ENCODE results near the gene EXT2. TPM values are rescaled to one million over a fixed set of nuclear protein-coding genes. Genes with fewer than 3 reads are reported as not detected.
A peak's percentile ranks its signal among the peaks of the same experiment; 100 is the strongest.

EXT2 gene
- total RNA-seq, 1 experiment from 2014 or later: 163 TPM

GRCh38 chr11:44243086-44243485 is 147.6 kb downstream of the EXT2 start:
- DNase-seq (ENCODE audit: low spot score): no peak

DNA sequence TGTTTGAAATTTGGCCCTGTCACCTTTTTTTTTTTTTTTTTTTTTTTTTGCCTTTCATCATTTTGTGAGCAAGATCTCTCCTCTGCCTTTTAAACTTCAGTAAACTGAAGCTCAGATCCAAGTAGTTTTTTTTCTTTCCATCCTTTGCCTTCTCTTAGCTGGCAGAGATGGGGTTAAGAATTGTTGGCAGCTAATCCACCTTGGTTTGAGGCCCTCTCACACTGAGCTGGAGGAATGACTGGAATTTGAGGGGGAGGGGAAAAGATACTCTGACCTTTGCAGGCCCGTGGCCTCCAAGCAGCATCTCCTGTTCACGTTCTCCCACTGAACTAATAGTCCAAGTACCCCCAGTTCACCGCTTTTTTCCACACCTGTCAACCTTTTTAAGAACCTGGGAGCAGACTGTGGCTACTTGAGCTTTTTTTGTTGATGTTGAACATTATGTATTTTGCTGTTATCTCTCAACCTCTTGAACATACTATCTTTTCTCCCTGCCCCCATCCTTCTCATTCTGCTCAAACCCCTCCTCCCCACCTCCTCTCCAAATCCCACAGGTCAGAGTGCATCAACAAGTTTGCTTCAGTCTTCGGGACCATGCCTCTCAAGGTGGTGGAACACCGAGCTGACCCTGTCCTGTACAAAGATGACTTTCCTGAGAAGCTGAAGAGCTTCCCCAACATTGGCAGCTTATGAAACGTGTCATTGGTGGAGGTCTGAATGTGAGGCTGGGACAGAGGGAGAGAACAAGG is 148.3 kb downstream of the EXT2 start:
- peak; percentile 66 for DNase-seq (ENCODE audit: low spot score)

GRCh38 chr11:44244639-44245310 is 149.3 kb downstream of the EXT2 start:
- no peak for DNase-seq (ENCODE audit: low spot score)

GRCh38 chr11:44246726-44247125 is 151.2 kb downstream of the EXT2 start:
- DNase-seq (ENCODE audit: low spot score): no peak

GRCh38 chr11:44247508-44247907 is 152.0 kb downstream of the EXT2 start:
- no peak for DNase-seq (ENCODE audit: low spot score)

GRCh38 chr11:44248109-44248508 is 152.6 kb downstream of the EXT2 start:
- no peak for DNase-seq (ENCODE audit: low spot score)

- no peak for DNase-seq (ENCODE audit: low spot score)
Measured at GRCh38 chr11:44250421-44250820, 154.9 kb downstream of the EXT2 start.

- no peak for DNase-seq (ENCODE audit: low spot score)
Measured at GRCh38 chr11:44252999-44253602, 157.6 kb downstream of the EXT2 start.

DNA sequence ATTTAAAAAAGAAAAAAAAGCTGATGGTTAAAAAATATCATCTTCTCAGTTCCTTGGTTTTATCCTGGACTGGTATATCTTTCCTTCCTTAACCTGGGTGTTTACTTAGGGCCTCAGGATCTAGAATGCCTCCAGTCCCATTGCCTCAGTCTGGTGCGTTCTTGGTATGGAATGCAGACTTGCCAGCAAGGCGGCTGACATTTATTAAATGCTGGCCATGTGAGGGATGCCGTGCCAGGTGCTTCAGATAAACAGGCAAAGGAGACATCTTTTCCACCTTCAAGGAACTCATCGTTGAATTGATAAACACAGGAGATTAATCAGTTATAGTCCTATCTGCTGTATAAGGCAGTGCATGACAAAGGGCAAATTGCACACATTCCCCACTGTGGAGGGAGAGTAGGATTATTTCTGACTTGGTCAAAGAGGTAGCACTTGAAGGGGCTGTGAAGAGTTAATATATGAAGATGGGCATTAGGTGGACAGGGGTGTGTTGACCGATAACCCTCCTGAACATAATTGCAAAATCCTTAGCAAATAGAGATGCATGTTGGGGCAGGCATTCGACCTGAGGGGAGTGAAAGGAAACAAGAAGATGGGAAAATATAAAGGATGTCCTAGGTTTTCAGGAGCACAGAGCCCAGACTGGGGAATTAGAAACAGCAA is 160.1 kb downstream of the EXT2 start:
- DNase-seq (ENCODE audit: low spot score): no peak

DNA sequence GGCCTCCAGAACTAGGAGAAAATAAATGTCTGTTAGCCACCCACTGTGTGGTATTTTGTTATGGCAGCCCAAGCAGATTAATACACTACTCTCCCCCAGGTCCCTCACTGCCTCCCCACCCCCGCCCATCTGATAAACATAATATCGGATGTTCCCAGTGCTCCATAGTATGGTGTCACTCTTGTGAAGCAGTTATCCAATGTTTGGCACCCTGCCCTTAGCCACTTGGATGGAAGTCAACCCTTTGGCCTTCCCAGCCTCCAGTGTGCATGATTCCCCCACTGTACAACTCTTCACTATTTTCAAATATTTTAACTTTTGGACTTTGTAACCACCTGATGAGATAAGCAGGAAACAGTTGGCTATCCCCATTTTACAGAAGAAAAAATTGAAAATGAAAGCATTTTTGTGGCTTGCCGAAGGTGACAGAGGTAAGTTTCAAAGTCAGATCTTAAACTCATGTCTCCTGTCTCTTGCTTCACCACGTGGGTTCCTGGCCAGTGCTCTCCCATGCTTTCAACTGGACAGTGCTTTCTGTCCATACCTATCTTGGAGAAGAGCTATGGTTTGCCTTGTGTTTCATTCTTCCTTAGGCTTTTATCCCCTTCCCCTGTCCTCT is 161.3 kb downstream of the EXT2 start:
- DNase-seq (ENCODE audit: low spot score): no peak

DNA sequence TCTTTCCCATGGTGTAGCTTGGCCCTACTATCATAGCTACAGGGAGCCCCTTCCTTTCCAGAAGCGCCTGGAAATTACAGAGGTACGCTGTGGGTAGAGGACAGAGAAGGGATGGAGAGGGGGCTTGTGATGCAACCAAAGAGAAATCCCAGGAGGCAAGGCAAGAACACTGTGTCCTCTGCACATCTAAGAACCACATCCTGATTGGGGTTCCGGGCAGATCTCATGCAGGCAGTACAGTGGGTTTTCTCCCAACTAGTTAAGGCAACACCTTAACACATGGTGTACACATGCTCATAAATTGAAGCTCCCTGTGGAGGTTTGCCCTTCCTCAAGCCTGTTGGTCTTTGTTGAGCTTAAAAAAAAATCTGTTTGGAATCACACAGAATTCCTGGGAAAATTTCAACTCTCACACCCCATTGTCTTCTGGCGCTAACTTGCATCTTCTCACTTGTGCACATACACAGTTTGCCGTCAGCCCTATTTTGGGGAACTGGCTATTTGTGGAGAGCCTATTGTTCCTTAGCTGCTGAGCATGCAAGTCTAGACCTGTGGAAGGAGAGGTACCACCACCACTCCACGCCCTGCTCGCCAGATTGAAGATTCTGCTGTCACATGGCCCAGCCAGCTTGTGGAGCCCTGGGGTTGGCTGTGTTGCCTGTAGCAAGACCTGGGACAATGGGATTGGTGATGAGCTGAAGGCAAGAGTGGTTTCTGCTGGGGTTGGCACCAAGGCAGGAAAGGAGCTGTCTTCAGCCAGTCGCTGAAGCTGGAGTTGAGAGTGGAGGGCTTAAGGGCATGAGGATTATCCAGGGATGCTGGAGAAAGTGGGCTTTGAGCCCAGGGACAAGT is 162.1 kb downstream of the EXT2 start:
- DNase-seq (ENCODE audit: low spot score): no peak

- no peak for DNase-seq (ENCODE audit: low spot score)
Measured at GRCh38 chr11:44258190-44258489, 162.7 kb downstream of the EXT2 start.

GRCh38 chr11:44258839-44259420 is 163.5 kb downstream of the EXT2 start:
- no peak for DNase-seq (ENCODE audit: low spot score)

GRCh38 chr11:44260081-44260480 is 164.6 kb downstream of the EXT2 start:
- DNase-seq (ENCODE audit: low spot score): no peak

GRCh38 chr11:44261800-44262591 is 166.5 kb downstream of the EXT2 start:
- no peak for DNase-seq (ENCODE audit: low spot score)

DNA sequence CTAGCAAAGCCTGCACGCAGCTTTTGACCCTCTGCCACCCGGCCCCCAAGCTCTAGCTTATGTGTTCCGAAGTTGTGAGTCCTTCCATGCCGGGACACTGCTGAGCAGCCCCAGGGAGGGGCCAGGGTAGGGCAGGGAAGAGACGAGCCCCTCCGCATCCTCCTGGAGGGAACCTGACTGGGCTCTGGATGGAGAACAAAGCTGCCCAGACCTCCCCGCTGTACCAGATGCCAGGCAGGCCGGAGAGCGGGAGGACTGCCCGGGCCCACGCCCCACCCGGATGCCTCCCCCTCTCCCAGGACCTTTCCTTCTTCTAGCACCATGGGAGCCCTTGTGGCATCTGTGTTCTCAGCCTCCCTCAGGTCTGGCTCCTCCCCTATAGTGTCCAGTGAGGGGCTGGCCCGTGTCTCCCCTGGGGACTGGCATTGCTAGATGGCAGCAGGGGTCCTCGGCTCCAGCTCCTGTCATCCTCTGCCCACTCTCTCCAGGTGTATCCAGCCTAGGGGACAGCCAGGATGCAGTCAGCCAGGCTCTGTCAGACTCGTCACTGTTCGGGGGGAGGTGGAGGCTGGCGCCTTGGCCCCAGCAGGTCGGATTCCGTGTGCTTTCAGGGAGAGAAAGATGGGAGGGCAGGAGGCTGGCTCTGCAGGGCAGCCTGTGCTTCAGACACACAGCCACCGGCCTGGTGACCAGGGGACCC is 168.4 kb downstream of the EXT2 start:
- no peak for DNase-seq (ENCODE audit: low spot score)

DNA sequence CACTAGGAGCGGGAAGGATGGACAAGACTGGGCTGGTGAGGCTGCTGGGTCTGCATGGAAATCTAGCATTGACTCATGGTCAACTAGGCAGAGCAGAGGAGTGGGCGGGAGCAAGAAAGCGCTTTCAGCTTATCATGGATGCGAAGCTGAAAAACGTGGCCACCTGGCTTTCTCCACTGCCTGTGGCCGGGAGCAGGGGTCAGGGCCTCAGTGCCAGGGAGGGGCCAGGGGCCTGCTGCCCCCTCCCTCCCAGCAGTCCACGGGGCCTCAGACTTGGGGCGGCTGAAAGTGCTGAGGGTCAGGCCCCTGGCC is 168.9 kb downstream of the EXT2 start:
- DNase-seq (ENCODE audit: low spot score): no peak

DNA sequence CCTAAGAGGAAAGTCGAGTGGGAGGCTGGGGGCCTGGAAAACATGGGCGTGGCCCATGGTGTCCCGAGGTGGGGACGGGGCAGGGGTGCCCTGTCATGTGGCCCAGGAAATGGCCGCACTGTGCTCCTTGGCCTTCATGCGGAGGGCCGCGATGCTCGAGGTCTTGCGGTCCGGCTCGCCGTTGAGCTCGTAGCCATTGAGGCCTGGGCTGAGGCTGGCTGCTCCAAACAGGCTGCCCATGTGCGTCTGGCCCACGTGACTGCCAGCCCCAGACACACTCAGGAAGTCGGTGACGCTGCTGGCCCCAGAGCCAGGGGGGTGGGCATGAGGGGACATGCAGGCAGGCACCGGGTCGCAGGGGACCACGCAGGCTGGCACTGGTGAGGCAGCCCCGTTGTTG is 169.3 kb downstream of the EXT2 start:
- no peak for DNase-seq (ENCODE audit: low spot score)

- DNase-seq (ENCODE audit: low spot score): no peak
Measured at GRCh38 chr11:44266056-44266780, 170.7 kb downstream of the EXT2 start.
